Measurements from ENCODE around the gene PACS1.
"Not testable (repeated sequence)": the region's sequence is repeated elsewhere in the genome, so short reads cannot be mapped to it uniquely, and the experiment has no call there.

Gene PACS1

DNA sequence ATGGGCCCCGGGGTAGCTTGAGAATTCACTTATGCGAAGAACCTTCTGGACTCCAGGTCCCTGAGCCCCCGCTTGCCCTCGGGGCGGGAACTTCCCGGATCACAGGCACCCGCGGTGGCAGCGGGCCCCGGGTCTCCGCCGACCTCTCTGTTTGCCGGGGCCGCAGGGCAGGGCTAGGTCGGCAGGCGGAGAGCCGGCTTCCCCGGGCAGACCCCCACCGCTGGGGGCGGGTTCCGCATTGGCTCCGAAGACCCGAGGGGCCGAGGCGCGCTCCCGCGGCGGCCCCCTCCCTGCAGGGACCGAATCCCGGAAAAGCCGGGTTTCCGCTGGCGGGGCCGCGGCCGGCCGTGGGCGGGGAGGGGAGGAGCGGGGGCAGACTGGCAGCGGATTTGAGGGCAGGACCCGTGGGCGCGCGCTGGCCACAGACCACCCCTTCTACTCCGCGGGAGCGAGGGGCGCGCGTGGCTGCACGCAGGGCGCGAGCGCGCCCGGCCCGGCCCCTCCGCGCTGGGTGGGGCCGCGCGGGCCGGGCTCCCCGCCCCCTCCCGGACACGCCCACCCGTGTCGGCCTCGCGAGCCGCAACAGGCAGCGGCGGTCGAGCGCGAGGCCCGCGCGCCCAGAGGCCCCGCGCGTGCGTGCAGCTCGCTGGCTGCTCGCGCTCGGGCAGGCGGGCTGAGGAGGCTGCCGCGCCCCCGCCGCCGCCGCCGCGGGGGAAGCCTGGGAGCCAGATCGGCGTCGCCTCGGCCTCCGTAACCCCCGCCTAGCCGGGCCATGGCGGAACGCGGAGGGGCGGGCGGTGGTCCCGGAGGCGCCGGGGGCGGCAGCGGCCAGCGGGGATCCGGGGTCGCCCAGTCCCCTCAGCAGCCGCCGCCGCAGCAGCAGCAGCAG lies at the start of gene PACS1:
Gene PACS1 (plus strand): TSS at position 558 of the 889 bp plus-strand sequence. CDS start 215 bp downstream, at position 773.
- no peak for DNase-seq

- no peak for DNase-seq
Measured at GRCh38 chr11:66020618-66021357, 49.3 kb upstream of the PACS1 start.

GRCh38 chr11:66022401-66023185 lies 47.5 kb upstream of the PACS1 start:
- DNase-seq = no peak

DNA sequence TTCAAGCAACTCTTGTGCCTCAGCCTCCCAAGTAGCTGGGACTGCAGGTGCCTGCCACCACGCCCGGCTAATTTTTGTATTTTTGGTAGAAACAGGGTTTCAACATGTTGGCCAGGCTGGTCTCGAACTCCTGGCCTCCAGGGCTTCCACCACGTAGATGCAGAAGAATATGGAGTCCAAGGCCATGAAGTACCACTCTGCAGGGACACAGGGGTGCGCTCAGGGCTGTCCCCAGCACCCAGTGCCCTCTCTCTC lies 47.0 kb upstream of the PACS1 start:
- not testable (repeated sequence) for DNase-seq

GRCh38 chr11:66026017-66026529 lies 44.0 kb upstream of the PACS1 start, which contains the start of gene CATSPER1:
Gene CATSPER1 (minus strand): TSS chr11:66026479. CDS start chr11:66026379, 100 bp downstream.
- DNase-seq = no peak

GRCh38 chr11:66032957-66033735 lies 36.9 kb upstream of the PACS1 start:
- DNase-seq = no peak

DNA sequence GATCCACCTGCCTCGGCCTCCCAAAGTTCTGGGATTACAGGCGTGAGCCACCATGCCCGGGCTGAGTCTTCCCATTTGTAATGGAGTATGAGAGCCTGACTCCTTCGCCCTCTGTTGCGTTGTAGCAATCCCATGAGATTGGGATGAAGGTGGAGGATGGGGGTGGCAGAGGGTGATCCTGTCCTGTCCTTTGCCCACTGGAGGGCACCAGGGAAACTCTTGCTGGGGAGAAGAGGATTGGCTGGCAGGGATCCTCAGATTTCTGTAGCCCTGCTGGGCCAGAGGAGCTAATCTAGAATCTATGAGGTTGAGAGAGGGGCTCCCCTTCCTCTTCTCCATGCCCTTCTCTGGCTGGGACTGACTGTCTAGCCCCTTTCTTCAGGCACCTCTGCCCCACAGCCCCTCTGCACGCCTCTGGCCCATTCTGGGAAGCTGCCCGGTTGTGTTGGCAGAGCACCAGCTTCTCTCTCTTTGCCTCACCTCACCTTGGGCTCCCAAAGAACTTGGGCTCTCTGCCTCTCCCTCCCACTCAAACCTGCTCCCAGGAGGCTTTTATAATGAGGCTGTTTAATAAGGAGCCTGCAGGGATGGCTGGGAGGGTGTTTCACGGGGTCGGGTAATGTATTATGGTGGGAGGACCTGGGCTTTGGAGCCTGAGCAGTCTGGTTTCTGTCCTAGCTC lies 34.3 kb upstream of the PACS1 start:
- no peak for DNase-seq

DNA sequence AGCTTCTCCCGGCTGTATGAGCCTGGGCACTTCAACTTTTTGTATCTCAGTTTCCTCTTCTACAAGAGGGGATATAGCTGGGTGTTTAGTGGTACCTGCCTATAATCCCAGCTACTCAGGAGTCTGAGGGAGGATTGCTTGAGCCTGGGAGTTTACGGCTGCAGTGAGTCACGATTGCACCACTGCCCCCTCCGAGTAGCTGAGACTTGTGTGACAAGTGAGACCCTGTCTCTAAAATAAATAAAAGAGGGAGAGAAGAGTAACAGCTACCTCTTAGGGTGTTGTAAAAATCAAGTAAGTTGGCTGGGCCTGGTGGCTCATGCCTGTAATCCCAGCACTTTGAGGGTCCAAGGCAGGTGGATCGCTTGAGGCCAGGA lies 33.8 kb upstream of the PACS1 start:
- no peak for DNase-seq

DNA sequence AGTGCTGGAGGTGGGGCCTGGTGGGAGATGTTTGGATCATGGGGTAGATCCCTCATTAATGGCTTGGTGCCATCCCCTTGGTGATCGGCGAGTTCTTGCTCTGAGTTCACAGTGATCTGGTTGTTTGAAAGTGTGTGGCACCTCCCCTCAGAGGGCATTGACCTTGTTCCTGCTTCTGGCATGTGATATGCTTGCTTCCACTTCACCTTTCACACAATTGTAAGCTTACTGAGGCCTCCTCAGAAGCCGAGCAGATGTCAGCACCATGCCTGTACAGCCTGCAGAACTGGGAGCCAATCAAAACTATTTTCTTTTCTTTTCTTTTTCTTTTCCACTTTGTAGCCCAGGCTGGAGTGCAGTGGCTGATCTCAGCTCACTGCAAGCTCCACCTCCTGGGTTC lies 32.7 kb upstream of the PACS1 start:
- DNase-seq = no peak

DNA sequence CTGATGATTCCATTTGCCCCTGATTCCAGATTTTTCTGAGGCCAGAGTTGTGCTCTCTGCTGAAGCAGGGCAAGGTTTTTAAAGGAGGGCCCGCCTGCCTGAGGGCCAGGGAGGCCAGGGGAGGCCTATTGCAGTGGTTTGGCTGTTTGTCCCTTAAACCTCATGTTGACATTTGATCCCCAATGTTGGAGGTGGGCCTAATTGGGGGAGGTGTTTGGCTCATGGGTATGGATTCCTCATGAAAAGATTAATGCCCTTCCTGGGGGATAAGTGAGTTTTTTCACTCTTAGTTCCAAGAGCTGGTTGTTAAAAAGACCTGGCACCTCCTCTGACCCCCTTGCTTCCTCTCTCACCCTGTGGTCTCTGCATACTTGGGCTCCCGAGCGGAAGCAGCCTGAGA lies 30.3 kb upstream of the PACS1 start:
- DNase-seq = no peak

- DNase-seq = no peak
Measured at GRCh38 chr11:66042227-66042995, 27.7 kb upstream of the PACS1 start.

DNA sequence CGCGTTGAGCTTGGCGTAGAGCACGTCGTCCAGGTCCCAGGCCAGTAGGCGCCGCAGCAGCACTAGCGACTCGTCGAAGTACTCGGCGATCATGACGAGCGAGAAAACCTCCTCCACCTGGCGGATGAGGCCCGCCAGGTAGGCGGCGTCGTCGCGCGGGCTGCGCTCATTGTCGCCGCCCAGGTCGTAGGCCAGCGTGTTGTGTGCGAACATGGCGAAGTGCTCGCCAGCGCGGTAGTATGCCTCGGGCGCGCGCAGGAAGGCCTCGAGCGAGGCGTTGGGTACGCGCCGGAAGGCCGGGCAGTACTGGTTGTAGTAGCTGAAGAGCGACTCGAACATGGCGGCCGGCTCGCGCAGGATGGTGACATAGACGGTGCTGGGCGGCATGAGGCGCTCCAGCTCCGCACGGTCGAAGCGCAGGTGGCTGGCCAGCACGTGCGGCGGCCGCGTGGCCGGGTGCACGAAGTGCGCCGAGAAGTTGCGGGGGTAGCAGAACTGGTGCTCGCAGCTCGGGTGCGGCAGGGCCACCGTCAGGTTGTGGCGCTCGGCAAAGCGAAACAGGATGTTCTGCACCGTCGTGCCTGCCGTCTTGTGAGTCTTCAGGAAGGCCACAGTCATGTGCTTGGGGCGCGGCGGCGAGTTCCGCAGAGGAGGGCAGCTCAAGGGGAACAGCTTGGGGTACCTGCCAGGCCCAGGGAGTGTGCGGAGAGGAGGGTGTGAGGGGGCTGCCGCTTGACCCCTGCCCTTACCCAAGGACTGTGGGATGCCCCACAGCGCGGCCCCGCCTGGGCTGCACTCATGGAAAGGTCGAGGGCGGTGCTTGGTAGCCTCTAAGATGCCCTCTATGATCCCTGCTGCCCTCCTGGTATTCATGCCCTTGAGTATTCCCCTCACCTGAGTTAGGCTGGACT lies 26.8 kb upstream of the PACS1 start:
- DNase-seq = no peak

DNA sequence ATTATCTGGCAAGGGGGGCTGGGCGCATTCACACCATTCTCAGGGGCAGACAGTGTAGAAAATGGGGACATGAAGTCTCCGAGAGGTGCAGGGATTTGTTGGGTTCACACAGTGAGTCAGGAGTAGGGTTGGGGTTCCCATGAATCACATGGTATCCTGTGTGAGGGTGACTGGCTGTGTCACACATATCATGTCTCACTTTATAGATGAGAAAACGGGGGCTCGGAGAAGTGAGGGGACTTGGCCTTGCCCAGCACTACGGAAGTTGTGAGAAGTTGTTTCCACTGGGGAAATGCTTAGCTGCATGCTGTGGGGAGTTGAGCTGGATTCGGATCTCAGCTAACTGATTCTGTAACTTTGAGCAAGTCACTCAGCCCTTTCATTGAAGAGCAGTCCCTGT lies 25.3 kb upstream of the PACS1 start:
- no peak for DNase-seq

DNA sequence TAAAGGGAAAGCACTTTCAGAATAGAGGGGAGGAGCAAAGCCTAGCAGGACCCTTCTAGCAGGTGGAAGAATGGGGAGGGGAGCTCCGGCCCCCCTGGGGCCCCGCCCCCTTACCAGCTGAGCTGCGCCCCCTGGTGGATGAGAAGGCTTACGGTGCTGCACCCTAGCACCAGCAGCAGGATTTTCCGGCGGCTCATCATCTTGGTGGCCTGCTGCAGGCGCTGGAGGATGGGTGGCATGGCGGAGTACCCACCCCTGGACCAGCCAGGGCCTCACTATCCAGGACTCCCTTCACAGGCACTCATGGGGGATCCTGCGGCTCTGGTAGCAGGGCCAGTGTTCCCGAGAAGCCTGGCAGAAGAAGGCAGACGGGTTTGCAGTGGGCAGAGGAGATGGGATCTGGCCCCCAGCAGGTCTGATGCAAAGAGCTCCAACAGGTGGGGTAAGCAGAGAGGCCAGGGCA lies 24.9 kb upstream of the PACS1 start:
- DNase-seq = peak; percentile 14

DNA sequence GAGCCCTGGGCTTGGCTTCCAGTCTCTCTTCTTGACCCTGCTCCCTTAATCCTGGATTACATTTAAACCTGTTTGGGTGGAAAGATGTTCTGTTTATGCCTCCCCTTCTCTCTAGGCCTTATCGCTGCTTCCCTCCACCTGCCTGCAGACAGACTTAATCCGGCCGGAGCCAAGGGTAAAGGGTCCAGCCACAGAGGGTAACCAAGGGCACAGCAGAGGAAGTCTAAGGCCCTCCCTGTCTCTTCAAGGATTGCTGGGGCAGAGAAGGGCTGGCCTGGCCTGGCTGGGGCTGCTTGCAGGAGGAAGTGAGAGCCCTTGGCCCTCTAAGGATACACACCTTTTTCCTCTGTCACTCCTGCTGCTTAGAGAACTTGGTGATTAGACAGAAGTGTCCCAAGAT lies 23.2 kb upstream of the PACS1 start:
- DNase-seq = no peak

DNA sequence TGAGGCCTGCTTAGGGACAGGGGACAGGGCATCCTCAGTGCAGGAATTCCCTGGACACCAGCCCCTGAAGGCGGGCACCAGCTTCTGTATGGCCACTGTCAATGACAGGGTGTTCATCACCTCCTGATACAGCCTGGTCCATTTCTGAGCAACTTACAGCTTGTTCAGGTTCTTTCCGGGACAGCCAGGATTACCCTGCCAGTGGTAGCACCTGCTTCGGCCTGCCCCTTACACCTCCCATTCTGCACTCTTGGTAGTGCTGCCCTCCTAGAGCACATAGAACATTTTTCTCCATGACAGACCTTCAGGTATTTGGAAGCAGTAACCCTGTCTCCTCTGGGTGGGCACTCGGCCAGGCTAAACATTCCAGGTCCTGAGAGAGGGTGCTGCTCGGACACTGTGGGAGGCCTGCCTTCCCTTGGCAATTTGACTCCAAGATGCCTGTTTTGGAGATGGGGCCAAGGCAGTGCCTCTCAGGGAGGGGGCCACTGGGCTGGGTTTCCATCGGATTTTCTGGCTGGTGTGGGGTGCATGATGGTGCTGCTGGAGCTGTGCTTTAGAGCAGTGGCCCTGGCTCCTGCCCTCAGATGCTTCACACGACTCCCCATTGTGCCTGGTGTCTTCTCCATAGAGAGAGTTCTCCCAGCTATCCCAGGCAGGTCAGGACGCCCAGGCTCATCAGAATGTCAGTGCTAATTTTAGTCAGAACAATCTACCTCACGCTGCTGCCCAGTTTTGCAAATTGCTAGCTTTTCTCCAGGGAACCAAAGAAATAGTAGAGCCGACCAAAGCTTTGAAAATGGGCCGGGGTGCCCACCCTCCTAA lies 22.3 kb upstream of the PACS1 start:
- DNase-seq = no peak

GRCh38 chr11:66048547-66049323 lies 21.3 kb upstream of the PACS1 start, which contains the start of gene GAL3ST3:
Gene GAL3ST3 (minus strand): TSS chr11:66049161. CDS start chr11:66045415, 3,746 bp downstream.
- DNase-seq = no peak

Measured in DMS 273 treated with DMSO at 0.1 percent for 48 hours (cell line).